ENCODE measurements around the gene NEU2. TPM values are rescaled to one million over a fixed set of nuclear protein-coding genes. Genes with fewer than 3 reads are reported as not detected.

The NEU2 gene
- total and polyA plus RNA-seq, 10 of the 15 experiments (the other 5 are each of a cell fraction or from before 2014, with no cell fraction given) = not detected

GRCh38 chr2:233007270-233007669 is 25.2 kb upstream of the NEU2 start:
- 49% methylated on average over 7 of the region's 7 CpGs for WGBS (ENCODE audit: insufficient coverage, insufficient replicate concordance, low lambda C conversion rate, missing lambda C conversion rate)
- TF ChIP-seq SPI1 (IDR thresholded peaks at IDR 0.05; ENCODE audit: borderline replicate concordance, insufficient read depth, low read depth, low read length) = no peak
- TF ChIP-seq NKRF (conservative IDR thresholded peaks at IDR 0.05) = no peak
- no peak for TF ChIP-seq TBL1XR1 (IDR thresholded peaks at IDR 0.05; ENCODE audit: low read depth, low read length)
- no peak for TF ChIP-seq SREBF1 (IDR thresholded peaks at IDR 0.05; ENCODE audit: low read length)
- TF ChIP-seq ZBED1 (IDR thresholded peaks at IDR 0.05; ENCODE audit: borderline replicate concordance) = no peak
- no peak for TF ChIP-seq NBN (IDR thresholded peaks at IDR 0.05)
- no peak for TF ChIP-seq FOXK2 (IDR thresholded peaks at IDR 0.05)
- no peak for TF ChIP-seq ZNF592 (IDR thresholded peaks at IDR 0.05)
- no peak for TF ChIP-seq RB1 (IDR thresholded peaks at IDR 0.05; ENCODE audit: borderline replicate concordance)
- TF ChIP-seq PBX3 (IDR thresholded peaks at IDR 0.05; ENCODE audit: insufficient replicate concordance, low read depth, low read length) = no peak
- no peak for TF ChIP-seq MTA2 (IDR thresholded peaks at IDR 0.05; ENCODE audit: low read depth)
- no peak for TF ChIP-seq IRF4 (IDR thresholded peaks at IDR 0.05; ENCODE audit: low read depth, low read length)
- TF ChIP-seq CTCF (IDR thresholded peaks at IDR 0.05 in 2 of 3, conservative IDR thresholded peaks at IDR 0.05 in 1 of 3; ENCODE audit: control insufficient read depth in 2 of 3, extremely low read depth in 1 of 3, insufficient read depth in 1 of 3, low read depth in 3 of 3, low read length in 3 of 3) = no peak
- no peak for TF ChIP-seq SUZ12 (IDR thresholded peaks at IDR 0.05; ENCODE audit: unreplicated experiment)
- no peak for TF ChIP-seq MYC (IDR thresholded peaks at IDR 0.05; ENCODE audit: insufficient read depth, insufficient read length, insufficient replicate concordance, low read length, severe bottlenecking)
- TF ChIP-seq HDGF (IDR thresholded peaks at IDR 0.05) = no peak

More at GRCh38 chr2:233007270-233007669, 25.2 kb upstream of the NEU2 start:
- intact Hi-C loops (cut with micrococcal nuclease; ENCODE audit: unreplicated experiment) = no loop called here
- Histone ChIP-seq H3K36me3 (ENCODE audit: control insufficient read depth in 2 of 2, insufficient read depth in 2 of 2, low read length in 1 of 2) (no peaks in the 10 kb centered on the region), H2AFZ (ENCODE audit: control insufficient read depth, low read depth, low read length) (no peak overlapping the region), H3K27me3 (replicated peaks in 1 of 2; ENCODE audit: control insufficient read depth in 2 of 2, insufficient read depth in 2 of 2, low read length in 1 of 2) (peaks cover 0 to 3% of the 10 kb centered on the region in 2 experiments; a peak in 1 of 4 replicates), H4K20me1 (ENCODE audit: control insufficient read depth, insufficient read depth) (no peaks in the 10 kb centered on the region), H3K79me2 (ENCODE audit: control insufficient read depth, insufficient read depth, low read length) (no peaks in the 10 kb centered on the region), H3K9me3 (replicated peaks; ENCODE audit: control insufficient read depth, insufficient read depth, low read length) (no peaks in the 10 kb centered on the region), H3K4me1 (ENCODE audit: control insufficient read depth, insufficient read depth, low read length) (no peaks in the 10 kb centered on the region; the same call in 1 of the 2 replicates), H3K4me3 (no peak overlapping the region), H3K9ac (ENCODE audit: control insufficient read depth, insufficient read depth, low read length) (no peak overlapping the region), H3K4me2 (ENCODE audit: control insufficient read depth, insufficient read depth) (no peak overlapping the region), H3K27ac (ENCODE audit: control insufficient read depth, insufficient read depth) (no peak overlapping the region)
- ChIA-PET RAD21 (ENCODE audit: unreplicated experiment) (no interaction called here), POLR2A (no interaction called here), SMC1A (ENCODE audit: uncharacterized antibody, unreplicated experiment) (interaction anchor here (1.2 kb wide), 1 partner anchor 86 kb away, joined by 3 read pairs; no protein-coding TSS in a partner anchor), CTCF (interaction anchor here (0.7 to 1.9 kb wide), 2 partner anchors 15 to 18 kb away, joined by 3 to 8 read pairs; no protein-coding TSS in a partner anchor)
- no peak for DNase-seq (ENCODE audit: low read depth, low spot score)
- in situ Hi-C loops (cut with MboI) = no loop called here
- no TSS peak for BruUV-seq (replicated peaks)
- no peak for FAIRE-seq
- no peak for ATAC-seq
